ENCODE data around the gene SCTR.

Gene SCTR

DNA sequence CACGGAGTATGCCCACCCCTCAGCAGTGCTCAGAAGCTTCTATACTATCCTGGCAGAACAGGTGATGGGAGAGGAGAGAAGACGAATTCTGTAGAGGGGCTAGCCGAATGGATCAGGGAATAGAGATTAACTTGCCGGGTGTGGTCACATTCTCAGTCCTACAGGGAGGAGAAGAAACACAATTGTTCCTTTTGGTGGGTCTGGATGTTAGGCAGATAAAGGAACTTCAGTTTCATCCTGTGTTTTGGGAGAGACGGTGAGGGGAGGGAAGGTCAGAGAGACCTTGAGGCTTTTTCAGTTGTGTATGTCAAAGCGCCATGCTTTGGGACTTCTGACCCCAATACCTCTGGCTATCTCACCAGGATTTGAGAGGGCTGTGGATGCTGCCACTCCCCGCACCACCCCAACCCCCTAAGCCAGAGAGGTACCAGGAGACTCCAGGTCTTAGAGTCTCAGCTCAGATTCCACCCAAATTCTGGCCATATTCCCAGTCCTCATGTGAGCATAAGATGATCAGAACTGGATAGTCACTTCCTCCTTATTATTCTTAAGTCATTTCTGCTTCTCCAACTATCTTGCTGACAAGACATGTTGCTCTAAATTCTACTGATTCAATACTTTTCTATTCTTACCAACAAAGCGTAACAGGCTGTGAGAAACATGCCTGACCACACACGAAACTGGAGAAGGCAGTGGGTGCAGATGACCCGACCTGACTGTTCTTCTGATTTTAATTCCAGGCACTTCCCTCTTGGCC, 94.9 kb downstream of the SCTR start:
- H3K9me3 ChIP-seq (ENCODE audit: insufficient read depth, low read depth, low read length) = no peaks in the 10 kb centered on the region
- no peak overlapping the region for H3K4ac ChIP-seq (ENCODE audit: low read depth, low read length)
- H3K36me3 ChIP-seq (ENCODE audit: control insufficient read depth in 1 of 2, insufficient read depth in 2 of 2, low read length in 2 of 2) = no peaks in the 10 kb centered on the region
- no peak overlapping the region for H2AFZ ChIP-seq (ENCODE audit: insufficient read depth, low read length, poor library complexity)
- H3K79me2 ChIP-seq (ENCODE audit: control insufficient read depth, insufficient read depth, low read length, poor library complexity) = peaks cover 2% of the 10 kb centered on the region
- H3K4me1 ChIP-seq (ENCODE audit: control insufficient read depth in 1 of 2, insufficient read depth in 2 of 2, low read length in 2 of 2) = peaks cover 49 to 65% of the 10 kb centered on the region in 2 experiments
- no peak overlapping the region for H2AK5ac ChIP-seq (ENCODE audit: low read length)
- H3K23ac ChIP-seq (ENCODE audit: low read length) = no peak overlapping the region
- H3K27ac ChIP-seq (ENCODE audit: low read depth, low read length) = peak overlapping the region; percentile 10
- H3K4me3 ChIP-seq (ENCODE audit: low read depth, low read length) = no peak overlapping the region
- peak overlapping the region; percentile 16 for H3K4me2 ChIP-seq (ENCODE audit: low read length)
- H4K91ac ChIP-seq (ENCODE audit: low read depth, low read length) = peak overlapping the region; percentile 72
- H3K79me1 ChIP-seq (ENCODE audit: low read length) = peaks cover 27% of the 10 kb centered on the region
- no peak overlapping the region for H3K18ac ChIP-seq (ENCODE audit: low read length)
- no peak overlapping the region for H4K8ac ChIP-seq (ENCODE audit: low read depth, low read length)
- H4K12ac ChIP-seq (ENCODE audit: low read depth, low read length) = no peak overlapping the region
- WGBS (ENCODE audit: extremely low coverage, insufficient coverage, insufficient read length) = no CpG with 5 or more reads among the region's 10 CpGs
- peak overlapping the region; percentile 9 for H2BK120ac ChIP-seq (ENCODE audit: insufficient read depth, low read length, poor library complexity)
- no peak overlapping the region for H3K14ac ChIP-seq (ENCODE audit: low read length)
- H2BK12ac ChIP-seq (ENCODE audit: low read length) = peak overlapping the region; percentile 41
- H3K9ac ChIP-seq (ENCODE audit: low read length) = no peak overlapping the region
- peak in 1 of 2 donors; percentile 33 for DNase-seq
- H2BK5ac ChIP-seq (ENCODE audit: low read depth, low read length, poor library complexity) = no peak overlapping the region
- no peaks in the 10 kb centered on the region for H3K27me3 ChIP-seq (ENCODE audit: insufficient read depth, low read length)

DNA sequence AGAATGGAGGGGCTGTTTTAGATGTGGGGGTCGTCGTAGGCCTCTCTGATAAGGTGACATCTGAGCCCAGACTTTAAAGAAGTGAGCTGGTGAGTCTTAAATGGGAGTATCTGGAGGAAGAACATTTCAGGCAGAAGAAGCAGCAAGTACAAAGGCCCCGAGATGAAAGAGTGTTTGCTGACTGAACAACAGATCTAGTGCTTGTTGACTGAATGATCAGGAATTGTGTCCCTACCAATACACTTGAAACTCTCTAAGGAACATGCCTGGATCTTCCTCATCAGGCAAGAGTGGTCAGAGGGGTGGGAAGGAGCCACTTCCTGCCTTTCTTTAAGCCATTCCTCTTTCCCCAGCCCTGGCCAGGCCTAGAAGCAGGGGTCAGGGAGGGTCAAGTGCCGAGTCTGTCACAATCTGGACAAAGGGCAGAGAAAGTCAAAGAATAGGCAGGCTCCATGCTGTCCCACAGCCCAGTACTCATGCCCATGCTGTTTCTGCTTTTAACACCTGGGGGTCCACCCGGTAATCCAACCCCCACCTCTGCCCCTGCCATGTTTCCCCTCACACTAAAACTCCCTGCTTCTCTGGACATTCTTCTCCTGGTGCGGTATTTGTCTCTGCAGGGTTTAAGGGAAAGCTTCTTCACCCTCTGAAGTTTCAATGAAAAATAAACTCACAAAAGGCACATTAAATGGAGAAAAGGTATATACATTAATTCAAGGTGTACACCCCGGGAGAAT, 95.6 kb downstream of the SCTR start:
- Histone ChIP-seq H3K4me3 (ENCODE audit: low read depth, low read length) (no peak overlapping the region), H3K36me3 (ENCODE audit: control insufficient read depth in 1 of 2, insufficient read depth in 2 of 2, low read length in 2 of 2) (no peaks in the 10 kb centered on the region), H3K27ac (ENCODE audit: low read depth, low read length) (peak overlapping the region; percentile 10), H3K9me3 (ENCODE audit: insufficient read depth, low read depth, low read length) (no peaks in the 10 kb centered on the region), H2AK5ac (ENCODE audit: low read length) (no peak overlapping the region), H3K79me2 (ENCODE audit: control insufficient read depth, insufficient read depth, low read length, poor library complexity) (peaks cover 2% of the 10 kb centered on the region), H3K4ac (ENCODE audit: low read depth, low read length) (no peak overlapping the region), H4K12ac (ENCODE audit: low read depth, low read length) (no peak overlapping the region), H2BK120ac (ENCODE audit: insufficient read depth, low read length, poor library complexity) (no peak overlapping the region), H4K91ac (ENCODE audit: low read depth, low read length) (peak overlapping the region; percentile 42), H2AFZ (ENCODE audit: insufficient read depth, low read length, poor library complexity) (no peak overlapping the region), H4K8ac (ENCODE audit: low read depth, low read length) (no peak overlapping the region), H3K14ac (ENCODE audit: low read length) (no peak overlapping the region), H3K4me1 (ENCODE audit: control insufficient read depth in 1 of 2, insufficient read depth in 2 of 2, low read length in 2 of 2) (peaks cover 47 to 59% of the 10 kb centered on the region in 2 experiments), H3K18ac (ENCODE audit: low read length) (no peak overlapping the region), H3K79me1 (ENCODE audit: low read length) (peaks cover 27% of the 10 kb centered on the region), H2BK12ac (ENCODE audit: low read length) (peak overlapping the region; percentile 12), H2BK5ac (ENCODE audit: low read depth, low read length, poor library complexity) (no peak overlapping the region), H3K23ac (ENCODE audit: low read length) (no peak overlapping the region), H3K4me2 (ENCODE audit: low read length) (peak overlapping the region; percentile 16), H3K27me3 (ENCODE audit: insufficient read depth, low read length) (no peaks in the 10 kb centered on the region), H3K9ac (ENCODE audit: low read length) (no peak overlapping the region)
- no CpG with 5 or more reads among the region's 7 CpGs for WGBS (ENCODE audit: extremely low coverage, insufficient coverage, insufficient read length)
- DNase-seq = no peak

DNA sequence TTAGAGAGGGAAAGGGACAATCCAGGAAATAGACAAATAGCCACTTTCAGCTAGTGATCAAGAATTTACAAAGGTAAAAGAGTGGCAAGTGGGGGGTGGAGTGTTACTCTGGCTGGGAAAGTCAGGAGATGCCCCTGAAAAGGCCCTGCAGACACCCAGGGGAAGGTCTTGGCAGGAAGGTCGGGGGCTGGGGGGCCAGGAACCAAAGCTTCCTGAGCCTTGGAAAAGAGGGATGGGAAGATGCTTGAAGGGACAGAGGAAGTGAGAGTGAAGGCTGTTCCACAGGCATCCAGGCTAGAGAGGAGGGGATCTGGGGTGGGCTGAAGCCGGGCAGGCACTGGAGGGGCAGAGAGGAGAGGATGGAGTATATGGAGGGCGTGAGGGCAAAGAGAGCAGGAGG, 96.5 kb downstream of the SCTR start:
- Histone ChIP-seq H4K12ac (ENCODE audit: low read depth, low read length) (no peak overlapping the region), H3K79me2 (ENCODE audit: control insufficient read depth, insufficient read depth, low read length, poor library complexity) (peaks cover 2% of the 10 kb centered on the region), H3K36me3 (ENCODE audit: control insufficient read depth in 1 of 2, insufficient read depth in 2 of 2, low read length in 2 of 2) (no peaks in the 10 kb centered on the region), H2AK5ac (ENCODE audit: low read length) (peak overlapping the region; percentile 94), H2BK12ac (ENCODE audit: low read length) (peak overlapping the region; percentile 70), H3K27ac (ENCODE audit: low read depth, low read length) (no peak overlapping the region), H2AFZ (ENCODE audit: insufficient read depth, low read length, poor library complexity) (no peak overlapping the region), H2BK5ac (ENCODE audit: low read depth, low read length, poor library complexity) (no peak overlapping the region), H3K9ac (ENCODE audit: low read length) (no peak overlapping the region), H3K4me3 (ENCODE audit: low read depth, low read length) (no peak overlapping the region), H3K14ac (ENCODE audit: low read length) (no peak overlapping the region), H4K8ac (ENCODE audit: low read depth, low read length) (no peak overlapping the region), H3K18ac (ENCODE audit: low read length) (no peak overlapping the region), H3K4me1 (ENCODE audit: control insufficient read depth in 1 of 2, insufficient read depth in 2 of 2, low read length in 2 of 2) (peaks cover 41 to 52% of the 10 kb centered on the region in 2 experiments), H3K4ac (ENCODE audit: low read depth, low read length) (no peak overlapping the region), H4K91ac (ENCODE audit: low read depth, low read length) (peak overlapping the region; percentile 80), H3K9me3 (ENCODE audit: insufficient read depth, low read depth, low read length) (no peaks in the 10 kb centered on the region), H3K4me2 (ENCODE audit: low read length) (no peak overlapping the region), H3K79me1 (ENCODE audit: low read length) (peaks cover 24% of the 10 kb centered on the region), H2BK120ac (ENCODE audit: insufficient read depth, low read length, poor library complexity) (no peak overlapping the region), H3K23ac (ENCODE audit: low read length) (no peak overlapping the region), H3K27me3 (ENCODE audit: insufficient read depth, low read length) (no peaks in the 10 kb centered on the region)
- no peak for DNase-seq
- WGBS (ENCODE audit: extremely low coverage, insufficient coverage, insufficient read length) = no CpG with 5 or more reads among the region's 3 CpGs

DNA sequence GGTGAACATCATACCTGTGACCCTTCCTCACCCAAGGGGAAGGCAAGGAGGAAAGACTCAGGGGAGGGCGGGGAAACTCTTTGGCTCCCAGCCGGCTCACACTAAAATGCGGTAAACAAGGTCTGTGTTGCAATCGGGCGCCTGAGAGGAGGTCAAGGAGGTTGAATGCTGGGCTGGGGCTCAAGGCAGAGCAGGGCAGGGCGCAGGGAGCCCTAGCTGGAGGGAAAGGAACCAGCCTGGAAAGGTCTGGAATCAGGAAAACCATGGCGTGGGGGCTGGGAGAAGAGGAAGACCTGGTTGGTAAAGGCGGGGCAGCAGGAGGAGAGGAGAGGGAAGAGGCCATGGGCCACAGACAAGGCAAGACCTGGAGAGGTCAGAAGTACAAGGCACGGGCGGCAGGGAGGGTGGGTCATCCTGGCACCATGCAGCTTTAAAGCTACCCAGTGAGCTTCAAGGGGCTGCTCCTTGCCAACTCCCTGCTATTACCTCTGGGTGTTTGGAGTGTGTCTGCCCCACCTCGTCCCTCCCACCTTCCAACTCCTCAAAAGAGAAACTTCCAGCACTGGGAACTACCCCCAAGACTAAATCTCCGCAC, 97.4 kb downstream of the SCTR start:
- Histone ChIP-seq H3K4ac (ENCODE audit: low read depth, low read length) (no peak overlapping the region), H4K12ac (ENCODE audit: low read depth, low read length) (peak overlapping the region; percentile 35), H3K27ac (ENCODE audit: low read depth, low read length) (no peak overlapping the region), H2AFZ (ENCODE audit: insufficient read depth, low read length, poor library complexity) (peak overlapping the region; percentile 14), H3K9ac (ENCODE audit: low read length) (no peak overlapping the region), H3K14ac (ENCODE audit: low read length) (peak overlapping the region; percentile 26), H3K36me3 (ENCODE audit: control insufficient read depth in 1 of 2, insufficient read depth in 2 of 2, low read length in 2 of 2) (no peaks in the 10 kb centered on the region), H3K4me1 (ENCODE audit: control insufficient read depth in 1 of 2, insufficient read depth in 2 of 2, low read length in 2 of 2) (peaks cover 34 to 45% of the 10 kb centered on the region in 2 experiments), H3K23ac (ENCODE audit: low read length) (no peak overlapping the region), H3K4me3 (ENCODE audit: low read depth, low read length) (no peak overlapping the region), H3K27me3 (ENCODE audit: insufficient read depth, low read length) (no peaks in the 10 kb centered on the region), H3K79me1 (ENCODE audit: low read length) (peaks cover 19% of the 10 kb centered on the region), H4K8ac (ENCODE audit: low read depth, low read length) (no peak overlapping the region), H3K18ac (ENCODE audit: low read length) (peak overlapping the region; percentile 5), H2BK12ac (ENCODE audit: low read length) (peak overlapping the region; percentile 4), H3K9me3 (ENCODE audit: insufficient read depth, low read depth, low read length) (no peaks in the 10 kb centered on the region), H2BK5ac (ENCODE audit: low read depth, low read length, poor library complexity) (no peak overlapping the region), H3K79me2 (ENCODE audit: control insufficient read depth, insufficient read depth, low read length, poor library complexity) (peaks cover under 1% of the 10 kb centered on the region), H2BK120ac (ENCODE audit: insufficient read depth, low read length, poor library complexity) (peak overlapping the region; percentile 37), H3K4me2 (ENCODE audit: low read length) (no peak overlapping the region), H2AK5ac (ENCODE audit: low read length) (peak overlapping the region; percentile 28), H4K91ac (ENCODE audit: low read depth, low read length) (peak overlapping the region; percentile 64)
- peak in 1 of 2 donors; percentile 18 for DNase-seq
- no CpG with 5 or more reads among the region's 12 CpGs for WGBS (ENCODE audit: extremely low coverage, insufficient coverage, insufficient read length)

All from trophoblast cell (in vitro differentiated cells and primary cell).